Lung microvascular endothelial cell (primary cell): Measurements from ENCODE around the gene DIS3L. TPM values are rescaled to one million over a fixed set of nuclear protein-coding genes. Genes with fewer than 3 reads are reported as not detected.
"Not testable (repeated sequence)": the region's sequence is repeated elsewhere in the genome, so short reads cannot be mapped to it uniquely, and the experiment has no call there.

Source experiments
- DNase-seq, 2 donors: peaks; one replicate each; pipeline versions ENCODE4 v3.0.0 to v3.0.0-alpha.2; 2010; ENCODE audit warnings: low read depth in 2 of 2
- total RNA-seq: library from RNA; depleted of rRNA; stranded (reverse); fragments of >200 nt; gene quantifications from 2 replicates; pipeline ENCODE4 v1.2.1, GENCODE V29; 2014

DIS3L gene
- total RNA-seq, 1 donor from 2014 or later, result 16.1 TPM

DNA sequence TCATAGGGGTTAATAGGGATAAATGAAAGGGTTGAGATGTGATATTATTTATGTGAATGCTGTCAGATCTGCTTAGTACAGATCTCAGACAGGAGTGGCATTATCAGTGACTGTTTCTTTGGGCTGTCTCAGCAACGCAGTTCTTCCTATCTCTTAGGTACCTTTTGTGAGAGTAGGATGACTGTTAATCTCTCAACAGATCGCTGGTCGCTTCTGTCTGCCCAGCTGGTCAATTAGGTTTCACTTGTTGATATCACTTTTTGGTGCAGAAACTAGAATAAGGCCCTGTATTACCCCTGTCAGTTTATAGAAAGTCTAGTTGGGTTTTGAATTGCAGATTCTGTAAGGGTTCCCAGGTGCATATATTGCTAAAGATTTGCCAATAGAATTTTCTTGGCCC, 16.5 kb downstream of the DIS3L start:
- no peak for DNase-seq

DNA sequence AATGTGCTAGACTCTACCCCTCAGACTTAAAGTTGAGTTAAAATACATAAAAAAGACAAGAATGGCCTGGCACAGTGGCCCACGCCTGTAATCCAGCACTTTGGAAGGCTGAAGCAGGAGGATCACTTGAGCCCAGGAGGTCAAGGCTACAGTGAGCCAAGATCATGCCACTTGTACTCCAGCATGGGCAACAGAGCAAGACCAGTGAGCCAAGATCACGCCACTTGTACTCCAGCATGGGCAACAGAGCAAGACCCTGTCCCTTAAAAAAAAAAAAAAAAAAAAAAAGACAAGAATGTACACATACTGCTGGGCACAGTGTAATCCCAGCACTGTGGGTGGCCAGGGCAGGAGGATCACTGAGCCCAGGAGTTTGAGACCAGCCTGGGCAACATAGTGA, 17.4 kb downstream of the DIS3L start:
- no peak for DNase-seq

DNA sequence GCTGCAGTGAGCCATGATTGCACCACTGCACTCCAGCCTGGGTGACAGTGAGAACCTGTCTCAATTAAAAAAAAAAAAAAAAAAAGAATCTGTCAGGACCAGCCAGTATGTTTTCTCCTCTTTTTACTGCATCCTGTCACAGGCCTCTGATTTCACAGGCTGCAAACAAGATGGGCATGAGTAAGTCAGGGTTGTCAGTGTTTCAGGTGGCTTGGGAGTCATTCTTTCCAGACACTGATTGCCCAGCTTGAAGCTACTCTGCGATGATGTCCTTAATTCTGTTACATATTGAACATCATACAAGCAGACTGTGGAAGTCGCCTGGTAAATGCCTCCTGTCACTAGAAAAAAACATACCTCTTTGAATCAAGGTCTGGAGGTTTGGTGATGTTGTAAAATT, 18.8 kb downstream of the DIS3L start:
- DNase-seq, result no peak

DNA sequence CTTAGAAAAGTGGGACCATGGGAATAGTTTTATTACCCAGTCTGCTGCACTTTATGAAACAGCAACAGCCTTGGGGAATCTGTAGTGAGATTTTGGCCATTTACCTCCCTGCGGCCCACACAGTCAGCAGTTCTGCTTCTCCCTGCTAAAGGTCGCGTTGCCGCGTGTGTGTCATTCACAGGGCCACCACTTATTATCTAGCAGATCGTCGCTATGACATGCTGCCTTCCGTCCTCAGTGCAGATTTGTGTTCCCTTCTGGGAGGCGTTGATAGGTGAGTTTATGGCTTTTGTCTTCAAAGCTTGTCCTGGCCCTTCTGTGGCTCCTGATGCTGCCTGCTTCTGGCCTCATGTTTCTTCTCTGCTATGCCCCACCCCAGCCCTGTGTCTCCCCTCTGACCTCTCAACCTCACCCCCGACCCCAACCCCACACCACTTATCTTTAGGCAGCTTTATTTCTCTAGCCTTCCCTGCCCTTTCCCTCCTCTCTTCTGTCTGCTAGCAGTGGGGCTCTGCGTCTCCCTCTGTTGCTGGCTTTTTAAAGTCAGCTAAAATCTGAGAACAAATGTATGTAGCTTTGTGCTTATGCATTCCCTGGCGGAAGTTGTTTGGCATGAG, 30.1 kb downstream of the DIS3L start:
- DNase-seq, result no peak

DNA sequence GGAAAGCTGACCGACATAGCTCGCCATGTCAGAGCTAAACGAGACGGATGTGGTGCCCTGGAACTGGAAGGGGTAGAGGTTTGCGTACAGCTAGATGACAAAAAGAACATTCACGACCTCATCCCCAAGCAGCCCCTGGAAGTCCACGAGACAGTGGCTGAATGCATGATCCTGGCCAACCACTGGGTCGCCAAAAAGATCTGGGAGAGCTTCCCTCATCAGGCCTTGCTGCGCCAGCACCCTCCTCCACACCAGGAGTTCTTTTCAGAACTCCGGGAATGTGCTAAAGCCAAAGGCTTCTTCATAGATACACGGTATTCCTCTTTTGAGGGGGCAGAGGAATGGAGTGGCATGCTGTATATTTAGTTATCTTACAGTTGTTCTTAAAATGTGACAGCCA, 32.7 kb downstream of the DIS3L start:
- DNase-seq, result no peak

DNA sequence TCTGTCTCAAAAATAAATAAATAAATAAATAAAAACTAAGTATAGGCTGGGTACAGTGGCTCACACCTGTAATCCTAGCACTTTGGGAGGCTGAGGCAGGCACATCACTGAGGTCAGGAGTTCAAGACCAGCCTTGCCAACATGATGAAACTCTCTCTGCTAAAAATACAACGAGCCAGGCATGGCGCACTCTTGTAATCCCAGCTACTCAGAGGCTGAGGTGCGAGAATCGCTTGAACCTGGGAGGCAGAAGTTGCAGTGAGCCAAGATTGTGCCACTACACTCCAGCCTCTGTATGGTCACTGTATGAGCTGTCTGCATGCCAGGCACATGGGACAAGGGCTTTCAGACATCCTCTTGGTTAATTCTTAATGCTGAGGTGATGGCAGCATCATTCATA, 34.4 kb downstream of the DIS3L start:
- no peak for DNase-seq

DNA sequence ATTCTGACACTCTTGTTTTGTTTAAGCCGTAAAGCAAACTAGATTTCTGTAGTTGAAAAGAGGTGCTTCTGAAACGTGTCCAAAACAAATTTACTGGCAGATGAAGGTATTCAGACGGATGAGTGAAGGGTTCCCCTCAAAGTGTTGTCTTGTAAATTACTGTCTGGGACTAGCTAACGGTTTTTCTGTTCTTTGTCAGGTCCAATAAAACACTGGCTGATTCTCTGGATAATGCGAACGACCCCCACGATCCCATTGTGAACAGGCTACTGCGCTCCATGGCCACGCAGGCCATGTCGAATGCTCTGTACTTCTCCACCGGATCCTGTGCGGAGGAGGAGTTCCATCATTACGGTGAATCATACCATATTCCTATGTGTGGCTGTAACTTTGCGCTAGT, 35.4 kb downstream of the DIS3L start:
- no peak for DNase-seq

DNA sequence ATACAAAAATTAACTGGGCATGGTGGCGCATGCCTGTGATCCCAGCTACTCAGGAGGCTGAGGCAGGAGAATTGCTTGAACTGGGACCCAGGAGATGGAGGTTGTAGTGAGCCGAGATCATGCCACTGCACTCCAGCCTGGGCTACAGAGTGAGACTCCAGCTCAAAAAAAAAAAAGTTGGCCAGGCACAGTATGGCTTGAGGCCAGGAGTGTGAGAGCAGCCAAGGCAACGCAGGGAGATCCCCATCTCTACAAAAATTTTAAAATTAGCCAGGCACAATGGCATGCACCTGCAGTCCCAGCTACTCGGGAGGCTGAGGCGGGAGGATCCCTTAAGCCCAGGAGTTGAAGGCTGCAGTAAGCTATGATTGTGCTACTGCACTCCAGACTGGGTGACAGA, 55.2 kb downstream of the DIS3L start:
- DNase-seq, result not testable (repeated sequence)

DNA sequence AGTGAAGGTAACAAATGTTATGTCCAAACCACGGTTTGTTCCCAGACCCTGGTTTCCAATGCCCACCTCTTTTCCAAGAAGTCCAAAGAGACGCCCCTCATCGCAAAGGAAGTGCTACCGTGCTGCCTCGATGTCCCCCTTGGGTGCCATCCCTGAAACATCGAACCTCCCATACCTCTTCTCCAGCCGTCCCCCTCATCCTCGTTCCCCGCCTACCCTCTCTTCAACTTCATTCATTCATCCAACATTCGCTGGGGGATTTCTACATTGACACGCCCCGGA, 62.6 kb downstream of the DIS3L start:
- DNase-seq, result no peak

DNA sequence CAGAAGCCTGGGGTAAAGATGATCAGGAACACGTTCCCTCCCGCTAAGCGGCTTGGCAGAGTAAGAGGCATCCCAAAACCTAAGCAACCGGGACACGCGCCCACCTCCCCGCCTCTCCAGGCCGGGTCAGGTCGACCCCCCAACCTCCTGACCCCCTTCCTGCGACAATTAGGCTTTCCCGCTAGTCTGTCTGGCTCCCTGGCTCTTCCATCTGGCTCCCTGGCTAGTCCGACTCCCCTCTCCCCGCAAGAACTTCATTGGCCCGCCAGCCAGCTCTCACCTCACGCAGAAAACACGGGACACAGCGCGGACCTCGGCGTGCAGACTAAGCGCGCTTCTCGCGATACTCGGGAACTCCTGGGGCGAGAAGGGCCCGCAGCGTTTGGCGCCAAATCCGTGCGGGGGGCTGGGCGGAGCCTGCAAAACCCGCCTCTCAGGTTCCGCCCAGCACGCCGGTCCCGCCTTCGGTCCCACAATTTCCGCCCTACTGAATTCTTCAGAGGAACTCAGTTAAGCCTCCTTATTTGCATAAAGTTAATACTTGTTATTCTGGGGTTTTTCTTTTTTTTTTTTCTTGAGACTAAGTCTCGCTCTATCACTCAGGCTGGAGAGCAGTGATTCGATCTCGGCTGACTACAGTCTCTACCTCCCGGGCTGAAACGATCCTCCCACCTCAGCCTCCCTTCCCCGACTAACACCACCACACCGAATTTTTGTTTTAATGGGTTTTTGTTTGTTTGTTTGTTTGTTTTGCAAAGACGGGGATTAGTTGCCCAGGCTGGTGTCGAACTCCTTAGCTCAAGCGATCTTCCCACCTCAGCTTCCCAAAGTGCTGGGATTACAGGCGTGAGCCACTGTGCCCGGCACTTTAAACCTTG, 63.2 kb downstream of the DIS3L start, which contains the start of gene TIPIN:
TSS of gene TIPIN (minus strand) at position 327 of the 878 bp plus-strand sequence. CDS start 3,738 bp downstream, outside the sequence.
- DNase-seq, result peak; percentile 95 to 98

DNA sequence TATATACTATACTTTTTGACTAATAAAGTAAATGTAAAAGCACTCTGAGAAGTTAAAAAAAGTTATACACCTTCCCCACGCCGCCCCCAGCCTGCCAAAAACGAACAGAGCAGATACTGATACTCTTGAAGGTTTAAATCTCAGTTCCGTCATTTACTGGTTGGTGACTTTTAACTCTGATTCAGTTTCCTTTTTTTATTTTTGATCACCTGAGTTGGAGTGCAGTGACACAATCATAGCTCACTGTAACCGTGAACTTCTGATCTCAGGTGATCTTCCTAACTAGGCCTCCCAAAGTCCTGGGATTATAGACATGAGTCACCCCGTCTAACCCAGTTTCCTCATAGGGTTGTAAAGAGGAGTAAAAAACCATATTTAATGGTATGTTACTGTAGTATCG, 66.4 kb downstream of the DIS3L start:
- no peak for DNase-seq

DNA sequence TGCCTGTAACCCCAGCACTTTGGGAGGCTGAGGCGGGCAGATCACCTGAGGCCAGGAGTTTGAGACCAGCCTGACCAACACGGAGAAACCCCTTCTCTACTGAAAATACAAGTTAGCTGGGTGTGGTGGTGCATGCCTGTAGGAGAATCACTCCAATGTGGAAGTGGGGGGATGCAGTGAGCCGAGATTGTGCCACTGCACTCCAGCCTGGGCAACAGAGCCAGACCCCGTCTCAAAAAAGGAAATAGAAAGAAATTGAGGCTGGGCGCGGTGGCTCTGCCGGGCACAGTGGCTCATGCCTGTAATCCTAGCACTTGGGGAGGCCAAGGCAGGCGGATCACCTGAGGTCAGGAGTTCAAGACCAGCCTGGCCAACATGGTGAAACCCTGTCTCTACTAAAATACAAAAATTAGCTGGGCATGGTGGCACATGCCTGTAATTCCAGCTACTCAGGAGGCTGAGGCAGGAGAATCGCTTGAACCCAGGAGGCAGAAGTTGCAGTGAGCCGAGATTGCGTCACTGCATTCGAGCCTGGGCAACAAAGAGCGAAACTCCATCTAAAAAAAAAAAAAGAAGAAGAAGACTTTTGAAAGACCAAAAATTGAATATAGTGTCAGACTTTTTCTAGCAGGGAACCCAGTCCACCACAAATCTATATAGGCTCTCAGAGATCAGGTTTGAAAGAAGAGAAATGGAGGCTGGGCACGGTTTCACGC, 68.5 kb downstream of the DIS3L start:
- DNase-seq, result not testable (repeated sequence)

DNA sequence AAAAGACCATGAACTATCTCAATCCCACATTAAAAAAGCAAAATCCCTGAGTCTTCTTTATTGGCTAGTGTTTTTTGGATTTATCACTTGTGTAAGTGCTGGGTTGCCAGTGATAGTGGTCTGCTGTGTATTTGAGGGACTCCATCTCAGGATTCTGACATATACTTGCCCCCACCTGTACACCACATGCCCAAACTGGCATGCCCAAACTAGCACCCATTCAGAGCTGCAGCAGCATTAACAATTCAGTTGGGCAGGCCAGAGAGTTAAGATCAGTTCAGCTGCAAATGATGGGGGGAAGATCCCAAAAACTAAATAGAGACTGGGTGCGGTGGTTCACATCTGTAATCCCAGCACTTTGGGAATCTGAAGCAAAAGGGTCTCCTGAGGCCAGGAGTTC, 69.4 kb downstream of the DIS3L start:
- no peak for DNase-seq

DNA sequence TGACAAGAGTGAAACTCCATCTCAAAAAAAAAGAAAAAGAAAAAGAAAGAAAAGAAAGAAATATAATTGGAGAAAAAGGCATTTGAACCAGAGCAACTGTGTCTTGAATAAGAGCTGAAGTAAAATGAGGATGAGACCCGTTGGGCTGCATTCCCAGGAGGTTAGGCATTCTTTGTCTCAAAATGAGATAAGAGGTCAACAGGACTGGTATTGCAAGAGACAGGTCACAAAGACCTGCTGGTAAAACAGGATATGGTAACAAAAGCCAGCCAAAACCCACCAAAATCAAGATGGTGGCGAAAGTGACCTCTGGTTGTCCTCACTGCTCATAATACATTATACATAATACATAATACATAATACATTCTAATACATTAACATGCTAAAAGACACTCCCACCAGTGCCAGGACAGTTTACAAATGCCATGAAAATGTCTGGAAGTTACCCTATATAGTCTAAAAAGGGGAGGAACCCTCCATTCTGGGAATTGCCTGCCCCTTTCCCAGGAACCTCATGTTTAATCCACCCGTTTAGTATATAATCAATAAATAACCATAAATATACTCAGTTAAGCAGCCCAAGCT, 71.7 kb downstream of the DIS3L start:
- DNase-seq, result no peak

DNA sequence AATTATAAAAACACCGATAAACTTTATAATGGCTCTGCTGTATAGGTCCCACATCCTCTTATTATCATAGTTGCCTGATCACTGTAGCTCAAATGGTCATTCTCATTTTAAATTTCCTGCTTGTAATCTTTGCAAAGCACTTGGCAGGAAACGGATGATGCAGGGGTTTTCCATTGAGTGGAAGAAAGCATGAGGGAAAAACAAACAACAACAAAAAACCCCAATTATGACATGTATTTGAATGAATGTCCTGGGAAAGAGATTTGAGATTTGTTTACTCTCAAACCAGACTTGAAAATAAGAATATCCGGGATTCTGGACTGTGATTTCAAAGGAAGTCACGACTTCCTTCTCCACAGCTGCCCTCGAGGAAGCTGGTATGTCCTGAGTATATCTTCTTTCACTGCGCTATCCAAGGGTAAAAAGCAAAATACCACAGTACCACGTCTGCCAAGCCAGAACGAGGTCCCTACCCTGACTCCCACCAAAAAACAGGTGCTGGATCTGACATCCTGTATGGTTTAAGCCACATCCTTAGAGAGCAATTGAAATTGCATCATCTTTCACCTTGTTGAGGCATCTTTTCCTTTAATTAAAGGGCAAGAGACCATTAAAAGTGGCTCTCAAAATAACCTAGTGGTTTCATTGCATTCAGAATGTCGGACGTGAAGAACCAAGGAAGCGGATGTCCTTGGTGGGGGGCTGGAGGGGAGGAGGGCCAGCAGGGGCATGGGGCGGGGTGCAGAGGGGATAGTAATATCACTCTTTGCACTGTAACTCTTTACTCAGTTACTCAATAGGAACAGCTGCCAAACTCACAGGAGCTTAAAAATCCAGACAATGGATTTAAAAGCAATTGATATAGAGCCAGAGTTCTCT, 76.6 kb downstream of the DIS3L start:
- DNase-seq, result peak; percentile 79 to 85

DNA sequence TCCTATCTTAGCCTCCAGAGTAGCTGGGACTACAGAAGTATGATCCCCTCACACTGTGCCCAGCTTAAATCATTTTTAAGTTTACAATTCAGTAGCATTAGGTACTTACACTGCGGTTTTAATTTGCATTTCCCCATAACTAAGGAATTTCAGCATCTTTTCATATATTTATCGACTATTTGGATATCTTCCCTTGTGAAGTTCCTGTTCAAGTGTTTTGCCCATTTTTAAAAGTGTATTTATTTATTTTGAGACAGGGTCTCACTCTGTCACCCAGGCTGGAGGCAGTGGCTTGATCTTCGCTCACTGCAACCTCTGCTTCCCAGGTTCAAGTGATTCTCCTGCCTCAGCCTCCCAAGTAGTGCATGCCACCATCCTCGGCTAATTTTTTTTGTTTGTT, 80.8 kb downstream of the DIS3L start:
- no peak for DNase-seq

DNA sequence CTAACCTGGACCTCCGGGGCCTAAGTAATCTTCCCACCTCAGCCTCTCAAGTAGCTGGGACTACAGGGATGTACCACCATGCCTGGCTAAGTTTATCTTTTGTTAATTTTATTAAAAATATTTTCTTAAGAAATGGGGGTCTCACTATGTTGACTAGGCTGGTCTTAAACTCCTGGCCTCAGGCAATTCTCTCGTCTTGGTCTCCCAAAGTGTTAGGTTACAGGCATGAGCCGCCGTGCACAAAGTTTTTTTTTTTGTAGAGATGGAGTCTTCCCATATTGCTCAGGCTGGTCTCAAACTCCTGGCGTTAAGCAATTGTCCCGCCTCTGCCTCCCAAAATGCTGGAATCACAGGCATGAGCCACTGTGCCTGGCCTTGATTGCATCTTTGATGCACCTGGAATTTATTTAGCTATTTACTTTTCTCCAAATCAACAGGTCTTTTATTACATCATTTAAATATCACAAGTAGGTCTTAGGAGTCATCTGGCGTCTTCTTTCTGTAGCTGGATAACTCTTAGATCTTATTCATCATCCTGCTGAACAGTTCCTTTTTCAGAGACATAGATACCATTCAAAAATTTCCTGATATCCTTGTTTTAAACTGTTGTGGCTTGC, 85.6 kb downstream of the DIS3L start:
- DNase-seq, result no peak

DNA sequence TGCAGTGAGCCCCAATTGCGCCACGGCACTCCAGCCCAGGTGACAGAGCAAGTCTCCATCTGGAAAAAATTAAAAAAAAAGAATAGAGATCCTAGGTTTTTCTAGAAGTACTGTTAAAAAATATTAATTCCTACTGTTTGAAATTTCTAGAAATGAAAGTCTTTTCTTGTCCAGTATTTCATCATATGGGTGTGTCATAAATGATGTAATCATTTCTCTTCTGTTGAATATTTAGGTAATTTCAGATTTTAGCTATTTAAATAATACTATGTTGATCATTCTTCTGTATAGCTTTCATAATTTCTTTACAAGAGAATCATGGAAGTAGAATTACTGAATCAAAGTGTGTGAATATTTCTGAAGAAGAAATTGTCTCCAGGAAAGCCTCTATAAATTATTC, 88.0 kb downstream of the DIS3L start:
- not testable (repeated sequence) for DNase-seq
